NCI-H2227 (cell line): Measurements from ENCODE around the gene USP3.
A peak's percentile ranks its signal among the peaks of the same experiment; 100 is the strongest.
"Not testable (repeated sequence)": the region's sequence is repeated elsewhere in the genome, so short reads cannot be mapped to it uniquely, and the experiment has no call there.

Source experiments
- DNase-seq: peaks from one replicate; lab custom pipeline; 2025; ENCODE audit not compliant: unreplicated experiment; lab: John Stamatoyannopoulos, UW

Gene USP3

DNA sequence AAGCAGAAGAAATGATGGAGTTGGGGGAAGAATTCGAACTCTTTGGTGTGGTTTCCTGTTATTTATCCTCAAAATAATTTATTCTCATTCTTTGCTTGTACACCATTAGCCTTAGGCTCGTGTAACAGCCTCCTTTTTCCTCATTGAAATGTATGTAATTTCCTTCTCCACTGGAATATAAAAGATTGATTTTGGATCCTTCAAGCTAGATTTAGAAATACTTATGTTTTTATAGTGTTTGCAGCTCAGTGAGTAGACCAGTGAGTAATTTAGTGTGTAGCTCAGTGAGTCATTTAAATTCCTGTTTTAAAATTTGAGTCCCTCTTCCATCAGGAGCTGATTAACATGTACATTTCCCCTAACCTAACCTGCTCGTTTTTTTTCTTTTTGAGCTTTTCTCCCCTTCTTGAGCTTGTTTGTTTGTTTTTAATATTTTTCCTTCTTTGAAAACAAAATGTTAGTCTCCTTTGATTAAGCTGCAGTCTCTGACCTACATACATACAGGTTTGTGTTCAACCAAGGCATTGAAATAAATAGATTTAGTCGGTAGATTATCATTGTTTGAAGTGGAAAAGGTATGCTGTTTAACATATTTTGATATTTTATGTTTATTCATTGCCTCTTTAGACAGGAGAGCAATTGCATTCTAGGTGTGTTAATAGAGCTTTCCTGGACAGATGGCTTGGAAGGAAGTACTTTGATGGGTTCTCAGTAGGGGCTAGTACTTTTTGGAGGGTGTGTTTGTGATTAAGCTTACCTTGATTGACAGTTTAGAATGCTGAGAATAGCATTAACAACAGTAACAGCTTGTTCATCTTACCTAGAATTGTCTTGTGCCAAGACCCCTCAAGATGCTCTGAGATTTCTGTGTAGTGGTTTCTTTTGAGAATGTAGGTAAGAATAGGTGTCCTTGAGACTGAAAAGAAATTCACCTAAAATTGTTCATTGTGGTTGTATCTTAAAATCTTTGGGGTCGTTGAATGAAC is 5.9 kb downstream of the USP3 start:
- DNase-seq: no peak

DNA sequence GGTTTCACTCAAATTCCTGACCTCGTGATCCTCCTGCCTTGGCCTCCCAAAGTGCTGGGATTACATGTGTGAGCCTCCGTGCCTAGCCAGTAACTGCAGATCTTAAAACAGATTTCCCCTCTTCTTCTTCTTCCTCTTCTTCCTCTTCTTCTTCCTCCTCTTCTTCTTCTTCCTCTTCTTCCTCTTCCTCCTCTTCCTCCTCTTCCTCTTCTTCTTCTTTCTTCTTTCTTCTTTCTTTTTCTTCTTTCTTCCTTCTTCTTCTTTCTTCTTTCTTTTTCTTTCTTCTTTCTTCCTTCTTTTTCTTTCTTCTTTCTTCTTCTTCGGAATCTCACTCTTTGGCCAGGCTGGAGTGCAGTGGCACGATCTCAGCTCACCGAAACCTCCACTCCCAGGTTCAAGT is 7.8 kb downstream of the USP3 start:
- no peak for DNase-seq

DNA sequence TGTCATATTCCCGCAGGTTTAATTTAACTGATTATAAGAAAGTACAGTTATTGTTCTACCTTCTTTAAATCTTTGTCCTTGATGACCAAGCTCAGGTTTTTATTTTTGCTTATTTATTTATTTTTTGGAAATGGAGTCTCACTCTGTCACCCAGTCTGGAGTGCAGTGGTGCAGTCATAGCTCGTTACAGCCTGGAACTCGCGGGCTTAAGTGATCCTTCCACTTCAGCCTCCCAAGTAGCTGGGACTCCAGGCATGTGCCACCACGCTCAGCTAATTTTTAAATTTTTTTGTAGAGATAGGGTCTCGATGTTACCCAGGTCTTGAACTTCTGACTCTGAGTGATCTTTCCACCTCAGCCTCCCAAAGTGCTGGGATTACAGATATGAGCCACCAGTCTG is 8.9 kb downstream of the USP3 start:
- no peak for DNase-seq

DNA sequence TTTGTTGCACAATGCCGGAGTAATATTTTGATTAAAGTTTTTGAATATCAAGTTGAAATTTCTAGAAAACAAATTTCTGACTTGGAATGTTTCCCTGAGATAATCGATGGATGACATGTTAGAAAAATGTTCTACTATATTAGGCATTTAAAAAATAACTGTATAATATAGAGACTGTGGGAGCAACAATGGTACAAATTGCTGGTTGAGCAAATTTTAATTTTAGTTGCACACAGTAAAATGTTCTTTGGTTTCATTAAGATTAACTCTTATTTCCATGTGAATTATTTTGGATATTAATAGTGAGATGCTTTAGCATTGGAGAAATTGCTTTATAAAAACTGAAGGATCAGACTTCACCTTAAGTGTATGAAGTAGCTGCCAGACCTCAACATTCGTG is 9.3 kb downstream of the USP3 start:
- DNase-seq: no peak

DNA sequence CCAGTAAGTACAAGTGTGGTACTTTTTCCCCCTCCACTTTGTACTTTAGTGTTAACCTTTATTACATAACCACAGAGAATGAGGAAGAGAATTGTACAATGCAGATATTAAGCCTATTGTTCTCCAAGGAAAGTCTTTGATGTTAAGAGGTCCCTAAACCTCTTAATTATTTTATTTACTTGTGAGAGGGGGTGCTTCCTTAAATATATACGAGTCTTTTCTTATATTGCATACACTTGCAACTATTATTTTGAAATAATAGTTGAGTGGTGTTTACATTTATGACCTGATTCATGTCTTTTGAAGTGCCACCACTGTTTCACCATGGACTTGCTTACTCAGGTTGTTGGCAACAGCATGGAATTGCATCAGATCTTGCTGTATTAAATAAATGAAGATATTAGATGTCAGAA is 10.1 kb downstream of the USP3 start:
- no peak for DNase-seq

DNA sequence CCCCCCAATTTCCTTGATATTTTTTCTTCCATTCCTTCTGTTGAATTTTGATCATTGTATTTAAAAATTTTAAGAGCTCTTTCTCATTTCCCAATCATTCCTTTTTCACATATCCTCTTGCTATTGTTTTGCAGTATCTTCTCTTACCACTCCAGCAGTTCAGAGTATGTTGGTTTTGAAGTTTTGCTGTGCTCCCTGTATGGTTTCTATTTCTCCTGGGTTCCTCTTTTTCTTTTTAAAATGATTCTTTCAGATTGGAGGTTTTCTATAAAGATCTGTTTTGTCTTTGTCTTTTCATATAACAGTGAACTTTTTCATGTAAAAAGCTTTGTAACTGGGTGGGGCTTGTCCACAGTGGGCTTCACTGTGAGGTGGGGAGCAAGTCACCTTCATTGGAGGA is 12.8 kb downstream of the USP3 start:
- no peak for DNase-seq

DNA sequence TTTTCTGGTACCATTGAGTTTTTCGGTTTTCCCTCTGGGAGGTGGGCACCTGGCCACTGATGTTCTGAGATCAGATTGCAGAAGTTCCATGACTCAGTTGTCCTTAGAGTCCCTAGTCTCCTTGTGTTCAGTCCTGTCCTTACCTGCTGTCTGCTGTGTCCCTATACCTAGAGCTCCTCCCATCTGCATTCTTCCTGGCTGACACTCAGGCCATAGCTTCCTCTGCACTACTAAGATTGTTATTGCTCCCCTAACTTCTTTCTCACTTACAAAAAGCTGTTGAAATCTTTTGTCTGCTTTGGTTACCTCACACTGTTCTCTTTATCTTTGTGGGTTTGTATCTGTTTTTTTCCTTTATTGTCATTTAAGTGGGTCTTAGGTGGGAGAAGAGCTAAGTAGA is 13.2 kb downstream of the USP3 start:
- DNase-seq: no peak

DNA sequence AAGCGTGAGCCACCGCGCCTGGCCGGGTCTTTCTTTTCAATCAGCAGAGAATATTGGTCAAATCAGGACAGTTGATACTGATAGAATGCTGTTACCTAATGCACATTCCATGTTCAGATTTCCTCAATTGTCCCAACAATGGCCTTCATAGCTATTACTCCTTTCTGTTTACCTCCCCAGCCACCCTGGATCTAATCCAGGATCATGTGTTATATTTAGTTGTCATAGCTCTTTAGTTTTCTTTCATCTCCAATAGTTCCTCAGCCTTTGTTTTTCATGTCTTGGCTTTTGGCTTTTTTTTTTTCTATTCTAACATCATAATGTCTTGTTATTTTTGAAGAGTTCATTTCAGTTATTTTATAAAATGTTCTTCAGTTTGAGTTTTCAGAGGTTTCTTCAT is 14.6 kb downstream of the USP3 start:
- no peak for DNase-seq

DNA sequence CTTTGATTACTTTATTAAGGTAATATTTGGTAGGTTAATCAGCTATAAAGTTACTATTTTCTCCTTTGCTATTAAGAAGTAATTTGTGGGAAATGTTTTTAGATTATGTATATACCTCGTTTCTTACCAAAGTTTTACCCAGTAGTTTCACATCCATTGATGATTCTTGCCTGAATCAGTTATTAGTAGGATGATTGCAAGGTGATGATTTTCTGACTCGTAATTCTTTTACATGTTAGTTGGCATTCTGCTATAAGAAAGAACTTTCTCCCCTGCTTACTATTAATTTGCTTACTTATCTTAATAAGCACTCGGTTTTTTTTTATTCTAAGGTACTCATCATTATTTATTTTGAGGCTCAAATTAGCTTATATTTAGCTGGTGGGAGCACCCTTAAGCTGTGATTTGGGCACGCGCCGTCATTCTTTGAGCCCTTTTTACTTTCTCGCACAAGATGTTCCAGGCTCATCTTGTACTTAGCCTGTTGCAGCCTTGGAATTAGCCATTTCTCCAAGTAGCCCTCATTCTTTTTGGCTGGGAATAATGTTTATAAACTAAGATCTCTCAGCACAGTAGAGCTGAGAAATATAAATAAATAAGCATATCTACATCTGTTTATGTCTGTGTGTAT is 15.3 kb downstream of the USP3 start:
- DNase-seq: no peak

DNA sequence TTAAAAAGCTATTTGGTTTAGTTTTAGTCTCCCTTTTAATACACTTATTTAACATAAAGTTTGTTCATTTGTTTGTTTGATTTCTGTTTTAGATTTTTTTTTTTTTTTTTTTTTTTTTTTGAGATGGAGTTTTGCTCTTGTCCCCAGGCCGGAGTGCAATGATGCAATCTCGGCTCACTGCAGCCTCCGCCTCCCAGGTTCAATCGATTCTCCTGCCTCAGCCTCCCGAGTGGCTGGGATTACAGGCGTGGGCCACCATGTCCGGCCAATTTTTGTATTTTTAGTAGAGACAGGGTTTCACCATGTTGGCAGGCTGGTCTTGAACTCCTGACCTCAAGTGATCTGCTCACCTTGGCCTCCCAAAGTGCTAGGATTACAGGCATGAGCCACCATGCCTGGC is 16.1 kb downstream of the USP3 start:
- not testable (repeated sequence) for DNase-seq

DNA sequence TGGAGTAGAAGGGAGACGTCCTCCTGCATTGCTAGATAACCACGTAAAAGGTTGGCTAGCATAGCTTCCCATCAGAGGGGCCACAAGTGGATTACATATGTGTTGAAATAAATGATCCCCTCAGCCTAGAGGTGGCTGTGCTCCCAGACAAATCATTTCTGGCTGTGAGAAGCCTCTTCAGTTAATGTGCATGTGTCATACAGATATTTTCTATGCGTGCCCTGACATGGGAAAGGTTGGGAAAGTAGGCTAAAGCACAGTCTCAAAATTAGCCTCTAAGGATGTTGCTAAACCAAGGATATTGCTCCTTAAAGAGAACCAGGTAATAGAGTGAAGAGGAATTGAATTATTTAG is 17.8 kb downstream of the USP3 start:
- peak; percentile 5 for DNase-seq

DNA sequence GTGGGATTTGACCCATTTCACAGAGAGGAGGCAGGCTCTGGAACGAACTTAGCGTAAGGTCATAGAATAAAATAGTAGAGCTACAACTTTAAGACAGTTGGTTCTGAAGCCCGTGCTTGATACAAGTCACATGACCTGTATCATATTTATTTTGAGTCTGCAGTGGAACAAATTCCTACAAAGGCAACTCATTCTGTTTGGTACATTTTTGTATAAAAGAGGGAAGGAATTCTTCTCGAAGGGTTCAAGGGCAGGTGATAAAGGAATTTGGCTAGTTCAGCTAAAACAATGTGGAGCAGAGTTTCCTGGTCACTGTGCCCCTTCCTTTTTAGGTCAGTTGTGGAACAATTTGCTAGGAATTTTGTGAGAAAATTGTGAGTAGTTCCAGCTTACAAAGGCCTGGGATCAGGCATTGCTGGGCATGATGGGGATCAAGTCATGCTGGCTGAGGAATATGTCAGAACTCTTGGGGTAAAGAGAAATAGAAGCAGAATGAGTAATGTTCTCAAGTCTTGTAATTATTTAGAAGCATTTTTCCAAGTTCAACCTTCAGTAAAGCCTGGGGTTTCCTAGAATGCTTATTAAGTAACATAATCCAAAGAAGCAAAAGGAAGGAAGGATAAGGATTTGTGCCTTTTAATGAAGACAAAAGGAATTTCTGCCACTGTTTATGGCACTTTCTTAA is 19.1 kb downstream of the USP3 start:
- DNase-seq: no peak

DNA sequence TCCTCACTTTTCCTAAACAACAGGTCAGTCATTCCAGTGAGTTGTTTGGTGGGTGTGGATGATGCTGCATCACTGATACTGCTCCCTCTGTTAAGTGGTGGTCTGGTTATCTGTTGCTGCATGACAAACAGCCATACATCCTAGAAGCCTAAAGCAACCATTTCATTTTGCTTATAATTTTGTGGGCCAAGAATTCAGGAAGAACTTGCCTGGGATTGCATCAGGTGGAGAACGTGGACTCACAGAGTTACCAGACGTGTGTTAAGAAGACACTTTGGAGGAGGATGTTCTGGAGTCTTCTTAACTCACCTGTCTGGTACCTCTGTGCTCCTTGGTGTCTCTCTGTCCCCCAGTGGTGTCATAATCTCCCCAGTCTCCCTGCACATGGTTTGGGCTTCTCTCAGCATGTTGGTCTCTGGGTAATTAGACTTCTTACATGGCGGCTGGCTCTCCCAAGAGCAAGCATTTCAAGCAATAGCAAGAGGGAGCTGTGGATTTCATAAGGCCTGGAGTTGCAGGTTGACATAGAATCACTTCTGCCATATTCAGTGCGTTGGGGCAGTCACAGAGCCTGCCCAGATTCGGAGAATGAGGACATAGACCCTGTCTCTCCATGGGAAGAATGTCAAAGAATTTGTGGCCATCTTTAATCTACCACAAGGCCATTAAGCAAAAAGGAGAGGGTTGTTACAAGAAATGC is 20.1 kb downstream of the USP3 start:
- no peak for DNase-seq

DNA sequence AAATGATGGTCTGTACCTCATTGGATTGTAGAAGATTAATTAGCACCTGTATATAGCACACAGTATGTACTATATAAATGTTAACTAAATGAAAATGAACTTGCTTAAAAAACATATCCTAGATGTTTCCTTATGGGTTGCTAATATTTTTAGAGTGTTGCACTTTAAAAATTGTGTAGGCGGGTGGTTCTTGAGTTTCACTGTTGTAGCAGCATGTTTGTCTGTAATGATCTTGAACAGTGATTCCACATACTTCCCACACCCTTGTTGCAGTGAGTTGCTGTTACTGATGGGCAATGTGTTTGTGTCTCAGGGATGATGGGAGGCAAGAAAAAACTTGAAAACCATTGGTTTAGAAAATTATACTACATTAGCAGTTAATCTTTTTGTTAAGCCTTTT is 22.0 kb downstream of the USP3 start:
- no peak for DNase-seq

DNA sequence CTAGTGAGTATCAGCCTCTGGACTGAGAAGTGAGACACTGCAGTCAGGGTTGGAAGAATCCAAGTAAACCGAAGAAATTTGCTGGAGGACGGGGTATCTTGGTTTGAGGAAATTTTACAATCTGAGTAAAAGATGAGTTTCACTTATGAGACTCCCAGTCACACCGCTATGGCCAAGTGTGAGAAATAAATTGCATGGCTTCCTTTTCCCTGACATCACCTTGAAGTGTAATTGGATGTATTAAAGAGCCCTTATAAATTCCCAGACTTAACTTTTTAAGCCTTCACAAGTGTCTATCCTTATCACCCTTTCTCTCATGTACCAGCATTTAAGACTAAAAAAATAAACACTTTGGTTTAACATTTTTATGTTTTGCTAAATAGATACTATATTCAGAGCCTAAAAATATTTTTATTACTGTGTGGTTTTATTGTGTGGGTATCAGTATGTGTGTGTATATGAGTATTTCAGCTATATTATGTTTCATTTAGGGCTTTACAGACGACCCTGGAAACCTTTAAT is 23.8 kb downstream of the USP3 start:
- DNase-seq: no peak

DNA sequence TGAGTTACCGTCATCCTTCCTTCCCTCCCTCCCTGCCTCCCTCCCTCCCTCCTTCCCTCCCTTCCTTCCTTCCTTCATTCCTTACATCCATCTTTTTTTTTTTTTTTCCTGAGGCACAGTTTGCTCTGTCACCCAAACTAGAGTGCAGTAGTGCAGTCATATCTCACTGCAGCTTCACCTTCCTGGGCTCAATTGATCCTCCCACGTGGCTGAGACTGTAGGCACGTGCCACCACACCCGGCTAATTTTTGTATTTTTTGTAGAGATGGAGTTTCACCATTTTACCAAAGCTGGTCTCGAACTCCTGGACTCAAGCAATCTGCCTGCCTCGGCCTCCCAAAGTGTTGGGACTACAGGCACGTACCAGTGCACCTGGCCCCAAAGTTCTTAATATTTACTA is 25.8 kb downstream of the USP3 start:
- no peak for DNase-seq

DNA sequence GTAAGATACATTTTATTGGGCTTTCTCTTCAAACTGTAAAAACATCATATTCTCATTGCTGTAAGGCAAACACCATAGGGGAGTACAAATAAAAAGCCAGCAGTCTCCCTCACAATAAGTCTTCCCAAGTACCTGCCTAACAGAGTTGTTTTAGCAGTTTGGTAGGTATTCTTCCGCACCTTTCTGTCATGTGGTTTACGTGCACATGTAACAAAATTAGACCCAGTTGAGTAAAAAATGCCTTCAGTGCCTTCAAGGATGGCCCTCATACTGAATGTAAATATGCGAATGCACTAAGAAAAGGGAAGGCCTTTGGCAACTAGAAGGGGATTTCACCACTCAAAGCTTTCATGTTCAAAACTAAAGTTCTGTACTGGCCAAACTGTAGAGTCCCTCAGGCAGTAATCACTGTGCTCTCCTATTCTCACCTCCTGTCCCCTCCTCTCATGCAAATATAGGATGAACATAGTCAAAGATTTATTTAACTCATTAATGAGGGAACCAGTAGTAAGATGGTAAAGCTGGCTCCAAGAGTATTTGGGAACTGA is 26.4 kb downstream of the USP3 start:
- no peak for DNase-seq

DNA sequence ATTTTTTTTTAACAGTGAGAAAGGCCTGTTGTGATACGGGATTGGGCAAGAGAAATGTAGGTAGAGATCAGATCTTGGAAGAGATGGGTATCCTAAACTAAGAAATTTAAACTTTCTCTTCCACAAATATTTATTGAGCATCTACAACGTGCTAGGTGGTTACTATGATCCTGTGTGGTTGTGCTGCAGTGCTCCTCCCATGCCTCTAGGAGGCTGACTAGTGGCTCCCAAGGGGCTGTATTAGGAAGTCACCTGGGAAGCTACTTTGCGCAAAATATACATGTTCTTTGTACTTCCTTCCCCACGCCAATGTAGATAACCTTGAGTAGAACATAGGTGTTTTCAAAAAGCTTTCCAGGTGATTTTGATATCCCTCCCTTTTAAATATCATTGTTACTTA is 27.2 kb downstream of the USP3 start:
- no peak for DNase-seq

DNA sequence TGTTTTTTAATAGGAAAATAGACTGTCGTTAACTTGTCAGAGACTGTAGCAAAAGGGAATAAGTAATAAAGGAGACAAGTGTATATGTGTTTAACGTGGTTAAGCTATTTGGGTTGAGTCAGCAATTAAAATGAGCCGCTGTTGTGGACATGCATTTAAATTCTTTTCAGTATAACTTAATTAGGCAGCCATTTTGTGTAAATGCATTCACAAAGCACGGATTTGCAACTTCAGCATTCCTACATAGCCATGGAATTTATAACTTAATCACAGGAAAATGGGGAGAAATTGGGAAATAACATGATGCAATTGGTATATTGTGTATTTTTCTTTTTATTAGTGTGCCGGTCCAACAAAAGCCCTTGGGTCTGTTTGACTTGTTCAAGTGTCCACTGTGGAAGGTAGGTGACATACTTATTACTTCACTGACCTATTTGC is 27.9 kb downstream of the USP3 start:
- DNase-seq: no peak

DNA sequence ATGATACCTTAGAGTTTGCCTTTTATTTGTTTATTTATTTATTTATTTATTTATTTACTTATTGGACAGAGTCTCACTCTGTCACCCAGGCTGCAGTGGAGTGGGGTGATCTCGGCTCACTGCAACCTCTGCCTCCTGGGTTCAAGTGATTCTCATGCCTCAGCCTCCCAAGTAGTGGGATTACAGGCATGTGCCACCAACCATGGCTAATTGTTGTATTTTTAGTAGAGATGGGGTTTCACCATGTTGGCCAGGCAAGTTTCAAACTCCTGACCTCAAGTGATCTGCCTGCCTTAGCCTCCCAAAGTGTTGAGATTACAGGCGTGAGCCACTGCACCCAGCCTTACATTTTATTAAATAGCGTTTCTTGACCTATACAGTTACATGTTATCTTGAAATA is 30.5 kb downstream of the USP3 start:
- DNase-seq: not testable (repeated sequence)

DNA sequence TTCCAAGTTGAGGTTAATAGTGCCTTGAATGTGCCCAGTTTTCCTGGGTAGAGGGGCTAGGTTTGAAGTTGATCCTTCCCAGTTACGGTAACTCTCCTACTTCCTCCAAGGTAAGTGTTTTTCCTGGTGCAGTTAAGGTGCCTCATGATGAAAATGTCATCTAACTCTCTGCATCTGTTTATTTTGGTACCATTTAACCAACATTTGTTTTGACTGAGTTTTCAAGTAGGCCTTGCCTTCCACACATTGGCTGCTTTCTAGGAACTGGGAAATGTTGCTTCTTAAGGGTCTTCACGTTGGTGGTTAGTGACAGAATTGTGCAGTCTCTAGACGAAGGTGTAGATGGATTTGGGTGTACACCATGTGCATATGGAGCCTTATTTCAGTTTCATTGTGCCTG is 31.3 kb downstream of the USP3 start:
- DNase-seq: no peak
